Transverse colon (tissue), 4 donors: ENCODE results near the gene PCDH17. TPM values are rescaled to one million over a fixed set of nuclear protein-coding genes. Genes with fewer than 3 reads are reported as not detected.

Experiments used
- DNase-seq: peaks from one replicate; pipeline ENCODE4 v3.0.0-alpha.2; 2019
- H3K27ac ChIP-seq, 4 donors: fragments of 200-600 bp; sonication (generic); 2 replicates each; pipeline ENCODE4 v1.5.1; 2016 to 2018; ENCODE audit warnings: inconsistent platforms in 4 of 4
- H3K27me3 ChIP-seq: fragments of 200-600 bp; sonication (generic); 2 replicates; pipeline ENCODE4 v1.5.1; 2017; ENCODE audit warnings: inconsistent platforms
- H3K36me3 ChIP-seq, 4 donors: fragments of 200-600 bp; sonication (generic); 2 replicates each; pipeline ENCODE4 v1.5.1; 2017 to 2019; ENCODE audit warnings: inconsistent platforms in 4 of 4
- H3K4me1 ChIP-seq, 4 donors: fragments of 200-600 bp; sonication (generic); 2 replicates each; pipeline ENCODE4 v1.5.1; 2017 to 2020; ENCODE audit warnings: inconsistent platforms in 4 of 4
- H3K4me3 ChIP-seq, 4 donors: fragments of 200-600 bp; sonication (generic); 1 replicate in 1 of 4; 2 replicates in 3 of 4; pipeline versions ENCODE4 v1.5.1 to v1.6.1; 2017 to 2019; ENCODE audit warnings: inconsistent platforms in 4 of 4
- H3K9me3 ChIP-seq, 2 donors: fragments of 200-600 bp; sonication (generic); 2 replicates each; pipeline ENCODE4 v1.5.1; 2017 to 2019; ENCODE audit warnings: inconsistent platforms in 2 of 2
- CTCF ChIP-seq, 5 experiments: fragments of 200-600 bp in 3 of 5; fragments of 450-650 bp in 2 of 5; sonication (generic) in 3 of 5; IDR thresholded peaks; 1 replicate in 2 of 5; 2 replicates in 3 of 5; pipeline ENCODE4 v1.5.1; 2016 to 2017; ENCODE audit warnings: antibody characterized with exemption in 5 of 5, inconsistent platforms in 3 of 5, mild to moderate bottlenecking in 2 of 5, moderate library complexity in 1 of 5
- EP300 ChIP-seq: sonication (generic); formaldehyde crosslinking; IDR thresholded peaks from one replicate; pipeline ENCODE4 v1.6.1; 2017; ENCODE audit warnings: antibody characterized with exemption, low read depth
- POLR2A ChIP-seq: fragments of 450-650 bp; IDR thresholded peaks from one replicate; pipeline ENCODE4 v1.6.1; 2016; ENCODE audit warnings: antibody characterized with exemption, mild to moderate bottlenecking, moderate library complexity
- POLR2AphosphoS5 ChIP-seq, 3 donors: sonication (generic); formaldehyde crosslinking; IDR thresholded peaks; one replicate each; pipeline ENCODE4 v1.6.1; 2016; ENCODE audit warnings: antibody characterized with exemption in 3 of 3
- WGBS, 2 donors: methylation state at CpG; one replicate each; pipeline ENCODE4 v1.1.5; 2018; ENCODE audit warnings: low coverage in 1 of 2; 5-methylcytosine and 5-hydroxymethylcytosine counted together
- in situ Hi-C, 4 donors: fragments of 200-750 bp; cut with MboI; loops; one replicate each; pipeline versions ENCODE4 v1.15.0 to v1.15.1; 2017; ENCODE audit warnings: low sequenced_read_pairs in 3 of 4, low pct_ligation_motif_present in 1 of 4, low pct_unique_long_range_greater_than_20kb in 1 of 4
- intact Hi-C: fragments of 100-400 bp; cut with DNase I; formaldehyde crosslinking; loops from one replicate; pipeline ENCODE4 v1.15.1; 2023; ENCODE audit warnings: low total_unique reads
- total RNA-seq, 4 donors: library from RNA; depleted of rRNA; stranded (reverse); fragments of >200 nt; gene quantifications; one replicate each; pipeline ENCODE4 v1.1.0, GENCODE V29; 2016

Gene PCDH17
- total RNA-seq, 4 donors from 2014 or later = 0.80 to 2.2 (median 1.2) TPM; not detected in 1

- Histone ChIP-seq H3K36me3 (no peaks in the 10 kb centered on the region), H3K4me3 (no peak overlapping the region), H3K4me1 (no peaks in the 10 kb centered on the region), H3K27me3 (no peaks in the 10 kb centered on the region), H3K9me3 (no peaks in the 10 kb centered on the region), H3K27ac (no peak overlapping the region)
- in situ Hi-C loops = no loop called here
- no peak for DNase-seq
- 66 to 71% methylated on average over 2 of the region's 2 CpGs for WGBS, 2 donors
- intact Hi-C loops = no loop called here
- TF ChIP-seq POLR2AphosphoS5 (IDR thresholded peaks at IDR 0.05) (no peak), EP300 (no peak), POLR2A (no peak), CTCF (IDR thresholded peaks at IDR 0.05) (no peak)
Observed at GRCh38 chr13:57672168-57672567, 40.6 kb downstream of the PCDH17 start.

- in situ Hi-C loops (no loop called here), intact Hi-C loops (no loop called here)
- Histone ChIP-seq H3K36me3 (no peaks in the 10 kb centered on the region), H3K27me3 (no peaks in the 10 kb centered on the region), H3K27ac (no peak overlapping the region), H3K4me1 (no peaks in the 10 kb centered on the region), H3K4me3 (no peak overlapping the region), H3K9me3 (no peaks in the 10 kb centered on the region)
- 63% methylated on average over 2 of the region's 2 CpGs; no CpG with 5 or more reads in 1 of the 2 donors for whole genome bisulfite sequencing, 2 donors
- DNase-seq = no peak
- TF ChIP-seq EP300 (no peak), POLR2AphosphoS5 (IDR thresholded peaks at IDR 0.05) (no peak), POLR2A (no peak)
Observed at GRCh38 chr13:57673197-57673596, 41.7 kb downstream of the PCDH17 start.

GRCh38 chr13:57675526-57675925, 44.0 kb downstream of the PCDH17 start:
- WGBS, 2 donors = 53 to 66% methylated on average over 2 of the region's 2 CpGs
- Histone ChIP-seq H3K27ac (no peak overlapping the region), H3K9me3 (no peaks in the 10 kb centered on the region), H3K4me1 (no peaks in the 10 kb centered on the region), H3K4me3 (no peak overlapping the region), H3K27me3 (no peaks in the 10 kb centered on the region), H3K36me3 (no peaks in the 10 kb centered on the region)
- no peak for DNase-seq
- in situ Hi-C loops (no loop called here), intact Hi-C loops (no loop called here)
- TF ChIP-seq POLR2A = no peak
- no peak for TF ChIP-seq POLR2AphosphoS5 (IDR thresholded peaks at IDR 0.05)
- TF ChIP-seq CTCF (IDR thresholded peaks at IDR 0.05) = no peak
- TF ChIP-seq EP300 = no peak

- no peak for TF ChIP-seq POLR2AphosphoS5 (IDR thresholded peaks at IDR 0.05)
- no peak for TF ChIP-seq EP300
- TF ChIP-seq CTCF (IDR thresholded peaks at IDR 0.05) = no peak
- no peak for TF ChIP-seq POLR2A
- Histone ChIP-seq H3K27ac (no peak overlapping the region), H3K4me1 (no peaks in the 10 kb centered on the region), H3K9me3 (no peaks in the 10 kb centered on the region), H3K36me3 (no peaks in the 10 kb centered on the region), H3K4me3 (no peak overlapping the region), H3K27me3 (no peaks in the 10 kb centered on the region)
- in situ Hi-C loops (no loop called here), intact Hi-C loops (no loop called here)
- no peak for DNase-seq
- 58 to 61% methylated on average over 1 of the region's 1 CpG for WGBS, 2 donors
Observed at GRCh38 chr13:57680609-57681008, 49.1 kb downstream of the PCDH17 start.

GRCh38 chr13:57682128-57682716, 50.7 kb downstream of the PCDH17 start:
- H3K4me1 ChIP-seq = no peaks in the 10 kb centered on the region
- no peaks in the 10 kb centered on the region for H3K9me3 ChIP-seq
- TF ChIP-seq POLR2AphosphoS5 (IDR thresholded peaks at IDR 0.05) (no peak), EP300 (no peak), POLR2A (no peak), CTCF (IDR thresholded peaks at IDR 0.05) (no peak)
- H3K36me3 ChIP-seq = no peaks in the 10 kb centered on the region
- no peaks in the 10 kb centered on the region for H3K27me3 ChIP-seq
- in situ Hi-C loops = no loop called here
- DNase-seq = no peak
- no peak overlapping the region for H3K27ac ChIP-seq
- 53 to 56% methylated on average over 4 of the region's 4 CpGs for WGBS, 2 donors
- H3K4me3 ChIP-seq = no peak overlapping the region
- intact Hi-C loops = no loop called here
